ENCODE measurements around the gene BMP3. TPM values are rescaled to one million over a fixed set of nuclear protein-coding genes. Genes with fewer than 3 reads are reported as not detected.
A peak's percentile ranks its signal among the peaks of the same experiment; 100 is the strongest.

The BMP3 gene
- total RNA-seq, 6 donors from 2014 or later: 3.1 to 14.9 (median 9.1) TPM

GRCh38 chr4:81021981-81022380 is 8.5 kb upstream of the BMP3 start:
- no peaks in the 10 kb centered on the region for H3K27me3 ChIP-seq
- 43 to 50% methylated on average over 1 of the region's 1 CpG for WGBS, 2 donors
- H3K9me3 ChIP-seq: no peaks in the 10 kb centered on the region
- DNase-seq (no peak), ATAC-seq (ENCODE audit: low FRiP score in 2 of 2) (no peak)
- H3K36me3 ChIP-seq: no peaks in the 10 kb centered on the region
- peaks cover 0 to 5% (median 0%) of the 10 kb centered on the region in 4 donors for H3K4me1 ChIP-seq
- TF ChIP-seq POLR2AphosphoS5 (IDR thresholded peaks at IDR 0.05): no peak
- TF ChIP-seq EP300 (IDR thresholded peaks at IDR 0.05): no peak
- TF ChIP-seq POLR2A (IDR thresholded peaks at IDR 0.05): no peak
- no peak for TF ChIP-seq CTCF (IDR thresholded peaks at IDR 0.05)
- no peak overlapping the region for H3K4me3 ChIP-seq
- peak overlapping the region in 1 of 4 donors; percentile 20 for H3K27ac ChIP-seq

- no peak for DNase-seq
Measured at GRCh38 chr4:81023484-81023883, 7.0 kb upstream of the BMP3 start.

GRCh38 chr4:81030981-81031791 is 678 bp downstream of the BMP3 start:
- Histone ChIP-seq H3K27ac (peak overlapping the region; percentile 12 to 79 (median 72)), H3K4me1 (peaks cover 5 to 15% (median 12%) of the 10 kb centered on the region in 4 donors), H3K27me3 (peaks cover 0 to 11% (median 4%) of the 10 kb centered on the region in 4 donors), H3K9me3 (no peaks in the 10 kb centered on the region), H3K4me3 (peak overlapping the region; percentile 9 to 56 (median 52)), H3K36me3 (no peaks in the 10 kb centered on the region)
- WGBS, 2 donors: 2 to 4% methylated on average over 6 to 45 of the region's 77 CpGs
- DNase-seq (peak; percentile 25 to 88), ATAC-seq (ENCODE audit: low FRiP score in 2 of 2) (peak; percentile 63 to 66)
- TF ChIP-seq POLR2A (IDR thresholded peaks at IDR 0.05) (peak in 1 of 4 donors; percentile 22), POLR2AphosphoS5 (IDR thresholded peaks at IDR 0.05) (no peak)

More at GRCh38 chr4:81023484-81023883, 7.0 kb upstream of the BMP3 start:
- TF ChIP-seq CTCF (IDR thresholded peaks at IDR 0.05) (no peak), POLR2AphosphoS5 (IDR thresholded peaks at IDR 0.05) (no peak), EP300 (IDR thresholded peaks at IDR 0.05) (no peak), POLR2A (IDR thresholded peaks at IDR 0.05) (no peak)
- H3K4me1 ChIP-seq: peaks cover 0 to 5% (median 0%) of the 10 kb centered on the region in 4 donors
- no peaks in the 10 kb centered on the region for H3K36me3 ChIP-seq
- H3K9me3 ChIP-seq: no peaks in the 10 kb centered on the region
- no peak overlapping the region for H3K4me3 ChIP-seq
- no peaks in the 10 kb centered on the region for H3K27me3 ChIP-seq
- no peak overlapping the region for H3K27ac ChIP-seq
- no peak for ATAC-seq (ENCODE audit: low FRiP score in 2 of 2)

GRCh38 chr4:81031796-81032551 is 1.5 kb downstream of the BMP3 start:
- no peaks in the 10 kb centered on the region for H3K36me3 ChIP-seq
- peaks cover 5 to 15% (median 12%) of the 10 kb centered on the region in 4 donors for H3K4me1 ChIP-seq
- H3K4me3 ChIP-seq: peak overlapping the region in 3 of 4 donors; percentile 51 to 56 (median 54)
- WGBS, 2 donors: 11 to 12% methylated on average over 15 of the region's 15 CpGs
- H3K27ac ChIP-seq: peak overlapping the region; percentile 12 to 79 (median 72)
- ATAC-seq (ENCODE audit: low FRiP score in 2 of 2): peak in 1 of 2 donors; percentile 49
- no peak for DNase-seq
- no peaks in the 10 kb centered on the region for H3K9me3 ChIP-seq
- TF ChIP-seq CTCF (IDR thresholded peaks at IDR 0.05): no peak
- no peak for TF ChIP-seq POLR2AphosphoS5 (IDR thresholded peaks at IDR 0.05)
- peaks cover 0 to 11% (median 4%) of the 10 kb centered on the region in 4 donors for H3K27me3 ChIP-seq
